GM23248 (cell line): ENCODE data around the gene TMEM260.

Experiments
- EZH2 ChIP-seq: fragments of 200-600 bp; sonication (generic); IDR thresholded peaks from 2 replicates; pipeline ENCODE4 v1.6.1; 2018; ENCODE audit warnings: antibody characterized with exemption, mild to moderate bottlenecking; ENCODE audit not compliant: insufficient read depth, poor library complexity, severe bottlenecking
- EZH2phosphoT487 ChIP-seq: fragments of 200-600 bp; sonication (generic); IDR thresholded peaks from 2 replicates; pipeline ENCODE4 v1.6.1; 2018; ENCODE audit warnings: antibody characterized with exemption, moderate library complexity, mild to moderate bottlenecking, low read depth; ENCODE audit not compliant: insufficient read depth

DNA sequence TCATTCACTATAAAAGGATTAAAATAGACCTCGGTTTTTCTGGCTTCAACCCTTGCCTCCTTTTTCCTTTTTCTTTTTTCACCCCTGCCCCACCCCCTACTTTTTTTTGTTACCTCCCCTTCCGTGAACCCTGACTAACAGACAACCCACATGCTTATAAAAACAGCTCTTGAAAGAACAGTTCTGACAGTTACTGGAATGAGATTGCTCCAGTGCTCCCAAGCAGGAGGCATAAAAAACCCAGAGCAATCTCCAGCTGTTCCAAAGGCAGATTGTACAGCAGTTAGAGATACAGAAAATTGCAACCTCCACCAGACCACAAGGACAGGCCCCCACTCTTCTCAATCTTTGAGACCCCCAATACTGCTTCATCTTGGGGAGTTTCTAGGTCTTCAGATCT lies 29.9 kb upstream of the TMEM260 start:
- TF ChIP-seq EZH2 (no peak), EZH2phosphoT487 (no peak)
